ENCODE data around the gene LNP1. TPM values are rescaled to one million over a fixed set of nuclear protein-coding genes. Genes with fewer than 3 reads are reported as not detected.

The LNP1 gene
- total RNA-seq, 2 experiments from 2014 or later = 0.47 to 0.70 TPM

GRCh38 chr3:100354850-100355249 is 46.5 kb upstream of the LNP1 start:
- H3K27me3 Mint-ChIP-seq = no peaks in the 10 kb centered on the region
- H3K4me3 Mint-ChIP-seq = no peak overlapping the region
- Histone ChIP-seq H3K9me3 (ENCODE audit: control insufficient read depth in 1 of 2, insufficient read depth in 1 of 2, low read length in 2 of 2) (no peaks in the 10 kb centered on the region), H3K4me3 (ENCODE audit: low read length) (no peak overlapping the region), H3K27me3 (ENCODE audit: control insufficient read depth in 1 of 2, insufficient read depth in 2 of 2, low read length in 2 of 2) (no peaks in the 10 kb centered on the region), H3K4me1 (ENCODE audit: insufficient read depth, low read length) (no peaks in the 10 kb centered on the region), H3K27ac (ENCODE audit: low read depth in 1 of 2, low read length in 2 of 2) (no peak overlapping the region), H3K36me3 (ENCODE audit: insufficient read depth, low read length) (peaks cover 40% of the 10 kb centered on the region)
- DNase-seq (no peak), ATAC-seq (ENCODE audit: poor library complexity) (no peak)
- H3K27ac Mint-ChIP-seq = no peak overlapping the region
- intact Hi-C loops (cut with DNase I, micrococcal nuclease) = no loop called here
- H3K36me3 Mint-ChIP-seq (ENCODE audit: low read depth) = peaks cover 81% of the 10 kb centered on the region
- CTCF ChIA-PET = no interaction called here
- POLR2A ChIA-PET = no interaction called here
- H3K9me3 Mint-ChIP-seq = no peaks in the 10 kb centered on the region
- no peaks in the 10 kb centered on the region for H3K4me1 Mint-ChIP-seq (ENCODE audit: low read depth)
- TF ChIP-seq CTCF (IDR thresholded peaks at IDR 0.05) = no peak

- Histone ChIP-seq H3K9me3 (ENCODE audit: control insufficient read depth in 1 of 2, insufficient read depth in 1 of 2, low read length in 2 of 2) (no peaks in the 10 kb centered on the region), H3K4me1 (ENCODE audit: insufficient read depth, low read length) (no peaks in the 10 kb centered on the region), H3K36me3 (ENCODE audit: insufficient read depth, low read length) (peaks cover 30% of the 10 kb centered on the region), H3K27ac (ENCODE audit: low read depth in 1 of 2, low read length in 2 of 2) (no peak overlapping the region), H3K4me3 (ENCODE audit: low read length) (no peak overlapping the region), H3K27me3 (ENCODE audit: control insufficient read depth in 1 of 2, insufficient read depth in 2 of 2, low read length in 2 of 2) (no peaks in the 10 kb centered on the region)
- H3K9me3 Mint-ChIP-seq = no peaks in the 10 kb centered on the region
- ATAC-seq (ENCODE audit: poor library complexity) (no peak), DNase-seq (no peak)
- no peaks in the 10 kb centered on the region for H3K4me1 Mint-ChIP-seq (ENCODE audit: low read depth)
- peak overlapping the region; percentile 12 for H3K27ac Mint-ChIP-seq
- peaks cover 80% of the 10 kb centered on the region for H3K36me3 Mint-ChIP-seq (ENCODE audit: low read depth)
- intact Hi-C loops (cut with DNase I, micrococcal nuclease) = loop anchor here in 1 of 2 experiments (2.0 kb wide), 1 partner anchor 44 kb away; no protein-coding TSS in a partner anchor
- POLR2A ChIA-PET = no interaction called here
- no peak for TF ChIP-seq CTCF (IDR thresholded peaks at IDR 0.05)
- CTCF ChIA-PET = interaction anchor here (1.5 kb wide), 1 partner anchor 26 kb away, joined by 3 read pairs; no protein-coding TSS in a partner anchor
- no peak overlapping the region for H3K4me3 Mint-ChIP-seq
- H3K27me3 Mint-ChIP-seq = no peaks in the 10 kb centered on the region
Observed at GRCh38 chr3:100358413-100358812, 42.9 kb upstream of the LNP1 start.

DNA sequence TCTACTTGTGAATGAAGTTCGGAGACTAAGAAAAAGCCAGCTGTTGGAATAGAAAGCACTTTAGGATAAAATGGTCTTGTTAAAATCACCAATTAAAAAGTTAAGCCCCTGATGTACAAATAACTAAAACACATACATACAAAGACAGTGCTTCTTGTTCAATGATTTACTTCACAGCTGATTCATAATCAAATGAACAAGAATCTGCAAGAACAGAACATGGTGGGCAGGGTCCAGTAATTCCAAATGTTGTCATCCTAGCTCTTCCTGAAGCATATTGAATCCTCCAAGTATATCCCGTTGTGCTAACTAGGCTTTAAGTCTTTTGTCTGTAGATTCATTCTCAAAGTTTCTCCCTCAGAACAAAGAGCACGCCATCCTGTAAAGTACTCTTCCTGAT is 42.3 kb upstream of the LNP1 start:
- no peaks in the 10 kb centered on the region for H3K27me3 ChIP-seq (ENCODE audit: control insufficient read depth in 1 of 2, insufficient read depth in 2 of 2, low read length in 2 of 2)
- Mint-ChIP-seq H3K36me3 (ENCODE audit: low read depth) (peaks cover 83% of the 10 kb centered on the region), H3K27me3 (no peaks in the 10 kb centered on the region), H3K9me3 (no peaks in the 10 kb centered on the region), H3K4me1 (ENCODE audit: low read depth) (no peaks in the 10 kb centered on the region), H3K4me3 (no peak overlapping the region), H3K27ac (peak overlapping the region; percentile 12)
- ChIA-PET CTCF (interaction anchor here (1.5 kb wide), 1 partner anchor 25 kb away, joined by 3 read pairs; no protein-coding TSS in a partner anchor), POLR2A (no interaction called here)
- peaks cover 33% of the 10 kb centered on the region for H3K36me3 ChIP-seq (ENCODE audit: insufficient read depth, low read length)
- no peaks in the 10 kb centered on the region for H3K4me1 ChIP-seq (ENCODE audit: insufficient read depth, low read length)
- ATAC-seq (ENCODE audit: poor library complexity) (no peak), DNase-seq (no peak)
- no peak for TF ChIP-seq CTCF (IDR thresholded peaks at IDR 0.05)
- no peak overlapping the region for H3K27ac ChIP-seq (ENCODE audit: low read depth in 1 of 2, low read length in 2 of 2)
- intact Hi-C loops (cut with DNase I, micrococcal nuclease) = loop anchor here in 1 of 2 experiments (2.0 kb wide), 1 partner anchor 44 kb away; no protein-coding TSS in a partner anchor
- no peak overlapping the region for H3K4me3 ChIP-seq (ENCODE audit: low read length)
- H3K9me3 ChIP-seq (ENCODE audit: control insufficient read depth in 1 of 2, insufficient read depth in 1 of 2, low read length in 2 of 2) = no peaks in the 10 kb centered on the region

Measured in CD4-positive, alpha-beta T cell (primary cell).